GM15510 (cell line): Measurements from ENCODE around the gene INTS7.

Experiments
- POLR2A ChIP-seq: IDR thresholded peaks from 3 replicates; pipeline ENCODE4 v1.6.1; 2011; ENCODE audit warnings: borderline replicate concordance; ENCODE audit not compliant: insufficient read length; ENCODE audit errors: extremely low read depth

INTS7 gene

GRCh38 chr1:211965108-211965805, 70.1 kb downstream of the INTS7 start:
- TF ChIP-seq POLR2A, result no peak

GRCh38 chr1:211959680-211960079, 75.7 kb downstream of the INTS7 start:
- no peak for TF ChIP-seq POLR2A

GRCh38 chr1:211959221-211959620, 76.1 kb downstream of the INTS7 start:
- TF ChIP-seq POLR2A, result no peak

- TF ChIP-seq POLR2A, result no peak
These were observed 83.1 kb downstream of the INTS7 start for GRCh38 chr1:211952299-211952698.

- no peak for TF ChIP-seq POLR2A
These were observed 83.5 kb downstream of the INTS7 start for GRCh38 chr1:211951856-211952255.

GRCh38 chr1:211948377-211948776, 87.0 kb downstream of the INTS7 start:
- TF ChIP-seq POLR2A, result no peak

GRCh38 chr1:211947396-211948295, 87.7 kb downstream of the INTS7 start:
- TF ChIP-seq POLR2A, result no peak

- TF ChIP-seq POLR2A, result no peak
These were observed 90.4 kb downstream of the INTS7 start for GRCh38 chr1:211944733-211945500.

- TF ChIP-seq POLR2A, result no peak
These were observed 92.8 kb downstream of the INTS7 start for GRCh38 chr1:211942583-211942982.

GRCh38 chr1:211939876-211940468, 95.4 kb downstream of the INTS7 start:
- TF ChIP-seq POLR2A, result no peak

- TF ChIP-seq POLR2A, result no peak
These were observed 96.8 kb downstream of the INTS7 start for GRCh38 chr1:211938561-211938997.

GRCh38 chr1:211935448-211935970, 99.8 kb downstream of the INTS7 start:
- TF ChIP-seq POLR2A, result no peak

- TF ChIP-seq POLR2A, result no peak
These were observed 101.2 kb downstream of the INTS7 start for GRCh38 chr1:211933946-211934714.

GRCh38 chr1:211932933-211933254, 102.5 kb downstream of the INTS7 start:
- no peak for TF ChIP-seq POLR2A
